A673 (cell line): Measurements from ENCODE around the gene SV2C. TPM values are rescaled to one million over a fixed set of nuclear protein-coding genes. Genes with fewer than 3 reads are reported as not detected.
A peak's percentile ranks its signal among the peaks of the same experiment; 100 is the strongest.
"Not testable (repeated sequence)": the region's sequence is repeated elsewhere in the genome, so short reads cannot be mapped to it uniquely, and the experiment has no call there.

Experiments used
- Bru-seq: library from RNA; stranded (reverse); fragments of 400-500 nt; gene quantifications from one replicate; lab custom pipeline; 2021; lab: Mats Ljungman, UMichigan
- BruChase-seq, 2 experiments: library from RNA; stranded (reverse); fragments of 400-500 nt; gene quantifications; one replicate each; lab custom pipeline; 2021; lab: Mats Ljungman, UMichigan
- BruUV-seq: library from RNA; stranded (reverse); fragments of 400-500 nt; replicated peaks from 2 replicates; lab custom pipeline; 2021; lab: Mats Ljungman, UMichigan
- CTCF ChIA-PET: fragments of 300-600 bp; sonication (Branson Sonifier 250); formaldehyde crosslinking; loops from one replicate; lab custom pipeline; 2022; ENCODE audit warnings: antibody characterized with exemption; lab: Charles Lee
- POLR2A ChIA-PET: fragments of 300-600 bp; sonication (Branson Sonifier 250); formaldehyde crosslinking; loops from one replicate; lab custom pipeline; 2022; ENCODE audit warnings: antibody characterized with exemption; ENCODE audit not compliant: low non-redundant PET; lab: Charles Lee
- DNase-seq: peaks from one replicate; pipeline ENCODE4 v3.0.0-alpha.2; 2015; ENCODE audit warnings: low spot score
- H3K27ac ChIP-seq: fragments of 200-600 bp; sonication (generic); 2 replicates; pipeline ENCODE4 v1.5.1; 2016; ENCODE audit warnings: mixed run types, low read depth, mild to moderate bottlenecking, mixed read lengths, antibody characterized with exemption, low read length; ENCODE audit not compliant: poor library complexity, severe bottlenecking
- H3K27me3 ChIP-seq: fragments of 200-600 bp; sonication (generic); replicated peaks from 2 replicates; pipeline ENCODE4 v1.6.1; 2017; ENCODE audit warnings: mixed run types, low read depth, mild to moderate bottlenecking, mixed read lengths, antibody characterized with exemption, low read length; ENCODE audit not compliant: insufficient read depth, poor library complexity
- H3K36me3 ChIP-seq: fragments of 200-600 bp; sonication (generic); 2 replicates; pipeline ENCODE4 v1.6.1; 2016; ENCODE audit warnings: mixed run types, mild to moderate bottlenecking, mixed read lengths, antibody characterized with exemption, low read length; ENCODE audit not compliant: insufficient read depth, poor library complexity, severe bottlenecking
- H3K4me1 ChIP-seq: fragments of 200-600 bp; sonication (generic); 2 replicates; pipeline ENCODE4 v1.6.1; 2017; ENCODE audit warnings: mixed run types, mild to moderate bottlenecking, mixed read lengths, antibody characterized with exemption, low read length; ENCODE audit not compliant: insufficient read depth, poor library complexity, severe bottlenecking
- H3K4me3 ChIP-seq: fragments of 200-600 bp; sonication (generic); 2 replicates; pipeline ENCODE4 v1.5.1; 2016; ENCODE audit warnings: low read depth, mixed run types, mild to moderate bottlenecking, mixed read lengths, low read length; ENCODE audit not compliant: poor library complexity, severe bottlenecking
- H3K9me3 ChIP-seq: fragments of 200-600 bp; sonication (generic); 2 replicates; pipeline ENCODE4 v1.6.1; 2016; ENCODE audit warnings: mixed run types, low read depth, mild to moderate bottlenecking, mixed read lengths, antibody characterized with exemption, low read length; ENCODE audit not compliant: poor library complexity, severe bottlenecking
- EZH2 ChIP-seq: fragments of 200-600 bp; sonication (generic); IDR thresholded peaks from 2 replicates; pipeline ENCODE4 v1.6.1; 2017; ENCODE audit warnings: borderline replicate concordance, low read depth, mild to moderate bottlenecking, mixed read lengths, antibody characterized with exemption, low read length; ENCODE audit not compliant: poor library complexity, severe bottlenecking
- intact Hi-C: fragments of 100-400 bp; cut with micrococcal nuclease; formaldehyde crosslinking; loops from one replicate; pipeline ENCODE4 v1.10.0; 2022; ENCODE audit not compliant: unreplicated experiment
- long read RNA-seq: library from polyadenylated mRNA; stranded (forward); transcript quantifications from one replicate; pipeline ENCODE4 v2.0.0, GENCODE V29; 2022
- total RNA-seq: library from RNA; stranded (reverse); gene quantifications from 2 replicates; pipeline ENCODE4 v1.2.3, GENCODE V29; 2021
- TF ChIP-seq, protein P1 (sequence below): fragments of 300-800, 200-600 bp; sonication (generic); conservative IDR thresholded peaks from 2 replicates; pipeline ENCODE4 v1.5.1; 2017; ENCODE audit warnings: low read depth, mild to moderate bottlenecking, antibody characterized with exemption, low read length, moderate library complexity, mixed read lengths

The SV2C gene, protein sequence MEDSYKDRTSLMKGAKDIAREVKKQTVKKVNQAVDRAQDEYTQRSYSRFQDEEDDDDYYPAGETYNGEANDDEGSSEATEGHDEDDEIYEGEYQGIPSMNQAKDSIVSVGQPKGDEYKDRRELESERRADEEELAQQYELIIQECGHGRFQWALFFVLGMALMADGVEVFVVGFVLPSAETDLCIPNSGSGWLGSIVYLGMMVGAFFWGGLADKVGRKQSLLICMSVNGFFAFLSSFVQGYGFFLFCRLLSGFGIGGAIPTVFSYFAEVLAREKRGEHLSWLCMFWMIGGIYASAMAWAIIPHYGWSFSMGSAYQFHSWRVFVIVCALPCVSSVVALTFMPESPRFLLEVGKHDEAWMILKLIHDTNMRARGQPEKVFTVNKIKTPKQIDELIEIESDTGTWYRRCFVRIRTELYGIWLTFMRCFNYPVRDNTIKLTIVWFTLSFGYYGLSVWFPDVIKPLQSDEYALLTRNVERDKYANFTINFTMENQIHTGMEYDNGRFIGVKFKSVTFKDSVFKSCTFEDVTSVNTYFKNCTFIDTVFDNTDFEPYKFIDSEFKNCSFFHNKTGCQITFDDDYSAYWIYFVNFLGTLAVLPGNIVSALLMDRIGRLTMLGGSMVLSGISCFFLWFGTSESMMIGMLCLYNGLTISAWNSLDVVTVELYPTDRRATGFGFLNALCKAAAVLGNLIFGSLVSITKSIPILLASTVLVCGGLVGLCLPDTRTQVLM
- total RNA-seq (3.1 and 4.1 TPM in 2 replicates), Bru-seq, nascent RNA (percentile 58 among the genes with signal in this experiment), BruChase-seq, experiment 1, labeled RNA remaining after a 2-hour chase (percentile 51 among the genes with signal in this experiment), BruChase-seq, experiment 2, labeled RNA remaining after a 6-hour chase (percentile 45 among the genes with signal in this experiment)
- long read RNA-seq, partial matches to known transcripts = 0 of 3 reads
- long read RNA-seq, other reads (novel, unspliced or antisense) = 3 of 3 reads

DNA sequence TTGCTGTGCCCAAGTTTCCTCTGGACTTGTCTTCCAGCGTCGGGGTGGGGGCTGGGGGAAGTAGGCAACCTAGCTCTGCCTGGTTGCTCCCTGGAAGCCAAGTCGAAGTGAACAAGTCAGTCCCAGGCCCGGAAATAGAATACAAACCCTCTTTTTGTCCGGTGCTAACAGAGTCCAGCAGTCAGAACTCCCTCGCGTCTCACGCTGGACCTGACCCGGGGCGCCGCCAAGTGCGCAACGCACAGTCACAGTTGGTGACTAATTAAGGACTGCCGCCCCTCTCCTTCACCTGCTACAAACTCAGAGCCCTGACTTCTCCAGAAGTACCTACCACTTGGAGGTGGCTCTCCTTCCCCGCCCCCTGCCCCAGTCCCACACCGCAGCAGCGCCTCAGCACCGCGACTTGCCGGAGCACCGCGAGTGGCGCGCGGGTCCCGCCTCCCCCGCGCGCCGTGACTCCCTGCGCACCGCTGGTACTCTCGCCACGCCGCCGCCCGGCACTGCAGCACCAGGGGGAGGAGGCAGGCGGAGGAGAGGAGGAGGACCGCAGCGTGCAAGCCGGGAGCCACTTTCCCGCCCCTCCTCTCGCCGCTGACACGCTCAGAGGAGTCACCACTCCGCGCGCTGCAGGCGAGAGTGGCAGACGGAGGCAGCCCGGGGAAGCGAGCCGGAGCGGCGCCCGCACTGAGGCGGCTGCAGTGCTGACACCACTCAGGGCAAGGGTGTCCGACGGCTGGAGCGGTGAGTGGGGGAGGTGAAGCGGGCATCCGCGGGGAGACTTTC lies at the start of gene SV2C:
Gene SV2C, plus strand, starts transcription at position 612 of the 783 bp plus-strand sequence. CDS start 48,368 bp downstream, outside the sequence.
- Histone ChIP-seq H3K27ac (peak within 1 kb of the TSS; percentile 70), H3K36me3 (no peaks in the 10 kb centered on the region), H3K4me3 (peak within 1 kb of the TSS; percentile 47), H3K27me3 (peaks cover 87% of the 10 kb centered on the region), H3K9me3 (no peaks in the 10 kb centered on the region), H3K4me1 (peaks cover 6% of the 10 kb centered on the region)
- ChIA-PET POLR2A (no interaction called here), CTCF (no interaction called here)
- TF ChIP-seq, protein P1, sequence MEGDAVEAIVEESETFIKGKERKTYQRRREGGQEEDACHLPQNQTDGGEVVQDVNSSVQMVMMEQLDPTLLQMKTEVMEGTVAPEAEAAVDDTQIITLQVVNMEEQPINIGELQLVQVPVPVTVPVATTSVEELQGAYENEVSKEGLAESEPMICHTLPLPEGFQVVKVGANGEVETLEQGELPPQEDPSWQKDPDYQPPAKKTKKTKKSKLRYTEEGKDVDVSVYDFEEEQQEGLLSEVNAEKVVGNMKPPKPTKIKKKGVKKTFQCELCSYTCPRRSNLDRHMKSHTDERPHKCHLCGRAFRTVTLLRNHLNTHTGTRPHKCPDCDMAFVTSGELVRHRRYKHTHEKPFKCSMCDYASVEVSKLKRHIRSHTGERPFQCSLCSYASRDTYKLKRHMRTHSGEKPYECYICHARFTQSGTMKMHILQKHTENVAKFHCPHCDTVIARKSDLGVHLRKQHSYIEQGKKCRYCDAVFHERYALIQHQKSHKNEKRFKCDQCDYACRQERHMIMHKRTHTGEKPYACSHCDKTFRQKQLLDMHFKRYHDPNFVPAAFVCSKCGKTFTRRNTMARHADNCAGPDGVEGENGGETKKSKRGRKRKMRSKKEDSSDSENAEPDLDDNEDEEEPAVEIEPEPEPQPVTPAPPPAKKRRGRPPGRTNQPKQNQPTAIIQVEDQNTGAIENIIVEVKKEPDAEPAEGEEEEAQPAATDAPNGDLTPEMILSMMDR = no peak
- TF ChIP-seq EZH2 = no peak
- intact Hi-C loops = loop anchor here (5.0 kb wide), 1 partner anchor 94 kb away; no protein-coding TSS in a partner anchor
- peak; percentile 52 for DNase-seq
- BruUV-seq = no TSS peak

DNA sequence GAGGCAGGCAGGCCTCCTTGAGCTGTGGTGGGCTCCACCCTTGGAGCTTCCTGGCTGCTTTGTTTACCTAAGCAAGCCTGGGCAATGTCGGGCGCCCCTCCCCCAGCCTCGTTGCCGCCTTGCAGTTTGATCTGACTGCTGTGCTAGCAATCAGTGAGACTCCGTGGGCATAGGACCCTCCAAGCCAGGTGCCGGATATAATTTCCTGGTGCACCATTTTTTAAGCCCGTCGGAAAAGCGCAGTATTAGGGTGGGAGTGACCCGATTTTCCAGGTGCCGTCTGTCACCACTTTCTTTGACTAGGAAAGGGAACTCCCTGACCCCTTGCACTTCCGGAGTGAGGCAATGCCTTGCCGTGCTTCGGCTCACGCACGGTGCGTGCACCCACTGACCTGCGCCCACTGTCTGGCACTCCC lies 45.4 kb upstream of the SV2C start:
- H3K27me3 ChIP-seq, H3K27ac ChIP-seq, DNase-seq, H3K9me3 ChIP-seq, CTCF ChIA-PET, H3K36me3 ChIP-seq, intact Hi-C loops, H3K4me1 ChIP-seq, POLR2A ChIA-PET, BruUV-seq, H3K4me3 ChIP-seq: not testable (repeated sequence)

DNA sequence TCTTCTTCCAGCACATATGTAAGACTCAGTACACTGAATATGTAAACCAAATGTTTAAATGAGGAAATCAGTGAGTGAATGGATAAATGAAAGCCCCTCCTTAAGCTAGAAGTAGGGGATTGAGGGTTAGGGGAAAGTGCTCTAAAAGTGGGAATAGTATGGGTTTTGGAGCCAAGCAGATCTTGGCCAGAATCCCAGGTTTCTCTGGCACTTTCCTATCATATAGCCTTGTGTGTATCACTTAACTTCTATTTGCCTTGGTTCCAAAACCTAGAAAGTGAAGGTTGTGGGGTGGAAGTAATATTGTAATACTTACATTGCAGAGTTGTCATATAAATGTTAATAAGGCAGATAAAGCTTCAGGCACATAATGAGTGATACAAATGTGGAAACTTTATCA lies 45.0 kb upstream of the SV2C start:
- ChIA-PET POLR2A (no interaction called here), CTCF (no interaction called here)
- TF ChIP-seq, protein P1 = no peak
- no peak for TF ChIP-seq EZH2
- Histone ChIP-seq H3K27me3 (peaks cover 9% of the 10 kb centered on the region), H3K27ac (no peak overlapping the region), H3K9me3 (no peaks in the 10 kb centered on the region), H3K4me3 (no peak overlapping the region), H3K4me1 (no peaks in the 10 kb centered on the region), H3K36me3 (no peaks in the 10 kb centered on the region)
- no TSS peak for BruUV-seq
- DNase-seq = no peak
- intact Hi-C loops = no loop called here
